C4-2B (cell line): ENCODE results near the gene AP4S1.
"Not testable (repeated sequence)": the region's sequence is repeated elsewhere in the genome, so short reads cannot be mapped to it uniquely, and the experiment has no call there.

Experiments
- H3K27ac ChIP-seq: fragments of 450-650 bp; 2 replicates; pipeline ENCODE4 v1.5.1; 2017
- CTCF ChIP-seq: fragments of 450-650 bp; conservative IDR thresholded peaks from 2 replicates; pipeline ENCODE4 v1.5.1; 2017; ENCODE audit warnings: mild to moderate bottlenecking
- ZFX ChIP-seq: fragments of 450-650 bp; IDR thresholded peaks from 2 replicates; pipeline ENCODE4 v1.6.1; 2017

Gene AP4S1

DNA sequence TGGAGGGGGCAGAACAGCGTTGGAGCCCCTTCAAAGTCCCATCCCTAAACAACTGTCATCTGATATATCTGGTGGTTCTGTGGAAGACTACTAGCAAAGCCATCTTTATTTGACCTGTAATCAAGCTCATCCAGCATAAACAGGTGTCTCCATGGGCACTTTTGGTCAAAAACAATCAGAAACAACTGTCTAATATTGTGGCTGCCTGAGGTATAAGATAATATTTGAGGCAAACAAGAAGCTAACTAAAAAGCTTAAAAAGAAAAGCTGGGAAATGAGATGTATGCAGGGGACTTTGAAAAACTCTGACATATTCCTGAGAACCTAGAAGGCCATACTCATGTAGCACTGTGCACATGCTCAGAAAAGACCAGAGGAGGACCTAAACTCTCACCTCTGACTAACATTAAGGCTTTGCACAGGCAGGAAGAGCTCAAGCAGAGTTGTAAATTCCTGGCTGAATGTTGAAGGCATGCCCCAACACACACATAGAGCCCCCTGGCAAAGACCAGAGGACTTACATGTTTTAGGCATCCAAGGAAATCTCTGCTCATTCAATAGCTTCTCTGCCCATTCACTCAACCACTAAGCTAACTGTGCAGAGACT is 27.2 kb upstream of the AP4S1 start:
- no peak for TF ChIP-seq ZFX
- no peak for TF ChIP-seq CTCF
- H3K27ac ChIP-seq, result no peak overlapping the region

- no peak for TF ChIP-seq CTCF
- no peak for TF ChIP-seq ZFX
- no peak overlapping the region for H3K27ac ChIP-seq
Observed at GRCh38 chr14:30999038-30999773, 26.2 kb upstream of the AP4S1 start.

DNA sequence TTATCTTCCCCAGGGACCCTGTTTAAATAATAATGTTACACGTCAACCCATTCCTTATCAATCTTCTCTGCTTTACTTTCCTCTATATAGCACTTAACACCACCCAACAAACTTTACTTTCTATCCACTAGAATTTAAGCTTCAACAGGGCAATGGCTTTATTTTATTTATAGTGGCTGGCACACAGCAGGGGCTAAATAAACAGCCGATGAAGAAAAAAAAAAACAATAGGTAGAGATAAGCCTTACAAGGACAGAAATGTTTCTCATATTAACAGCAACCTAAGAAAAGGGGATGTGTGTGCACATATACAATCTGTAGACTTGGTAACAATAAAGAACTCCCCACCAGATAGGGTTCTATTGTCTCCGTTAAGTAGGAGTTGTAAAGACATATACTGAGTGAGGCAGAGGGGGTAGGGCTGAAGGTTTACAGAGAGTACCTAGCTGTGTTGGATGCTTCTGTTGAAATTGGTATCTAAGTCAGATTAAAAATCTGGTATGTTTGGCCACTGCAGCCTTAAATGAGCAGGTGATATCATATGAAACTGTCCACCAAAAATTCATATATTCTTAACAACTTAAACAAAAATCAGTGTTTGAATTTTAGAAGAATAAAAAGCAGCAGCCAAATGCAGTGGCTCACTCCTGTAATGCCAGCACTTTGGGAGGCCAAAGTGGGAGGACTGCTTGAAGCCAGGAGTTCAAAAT is 24.7 kb upstream of the AP4S1 start:
- no peak for TF ChIP-seq CTCF
- no peak for TF ChIP-seq ZFX
- H3K27ac ChIP-seq, result no peak overlapping the region

GRCh38 chr14:31001339-31001658 is 24.1 kb upstream of the AP4S1 start:
- H3K27ac ChIP-seq, result no peak overlapping the region
- TF ChIP-seq ZFX (no peak), CTCF (no peak)

- H3K27ac ChIP-seq, result no peak overlapping the region
- TF ChIP-seq CTCF, result no peak
- no peak for TF ChIP-seq ZFX
Observed at GRCh38 chr14:31003284-31003683, 22.2 kb upstream of the AP4S1 start.

DNA sequence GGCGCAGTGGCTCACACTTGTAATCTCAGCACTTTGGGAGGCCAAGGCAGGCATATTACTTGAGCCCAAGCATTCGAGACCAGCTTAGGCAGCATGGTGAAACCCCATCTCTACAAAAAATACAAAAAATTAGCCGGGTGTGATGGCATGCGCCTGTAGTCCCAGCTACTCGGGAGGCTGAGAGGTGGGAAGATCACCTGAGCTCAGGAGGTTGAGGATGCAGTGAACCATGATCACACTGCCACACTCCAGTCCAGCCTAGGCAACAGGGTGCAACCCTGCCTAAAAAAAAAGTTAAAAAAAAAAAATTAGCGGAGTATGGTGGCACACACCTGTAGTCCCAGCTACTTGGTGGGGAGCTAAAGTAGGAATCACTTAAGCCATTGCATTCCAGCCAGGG is 21.4 kb upstream of the AP4S1 start:
- not testable (repeated sequence) for H3K27ac ChIP-seq

DNA sequence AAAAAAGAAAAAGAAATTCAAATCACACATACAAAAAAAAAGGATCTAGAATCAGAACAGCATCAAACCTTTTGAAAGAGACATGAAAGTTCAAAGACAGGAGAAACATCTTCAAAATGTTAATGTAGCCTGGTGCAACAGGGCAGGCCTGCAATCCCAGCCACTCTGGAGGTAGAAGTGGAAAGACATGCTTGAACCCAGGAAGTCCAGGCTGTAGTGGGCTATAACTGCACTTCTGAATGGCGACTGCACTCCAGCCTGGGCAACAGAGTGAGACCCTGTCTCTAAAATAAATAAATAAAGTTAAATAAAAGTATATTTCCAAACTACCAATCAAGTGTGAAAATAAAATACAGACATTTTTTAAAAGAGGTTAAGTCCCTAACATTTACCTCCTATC is 18.7 kb upstream of the AP4S1 start:
- TF ChIP-seq ZFX (no peak), CTCF (no peak)
- no peak overlapping the region for H3K27ac ChIP-seq
